PC-9 (cell line): ENCODE results near the gene NCMAP.

Experiments used
- EZH2 ChIP-seq: fragments of 200-600 bp; sonication (generic); IDR thresholded peaks from 2 replicates; pipeline ENCODE4 v1.8.0; 2017; ENCODE audit warnings: antibody characterized with exemption, low read depth
- TF ChIP-seq, protein P1 (sequence below): fragments of 200-600 bp; sonication (generic); conservative IDR thresholded peaks from 2 replicates; pipeline ENCODE4 v1.6.1; 2017; ENCODE audit warnings: mixed run types, antibody characterized with exemption, mild to moderate bottlenecking, moderate library complexity

- TF ChIP-seq, protein P1, sequence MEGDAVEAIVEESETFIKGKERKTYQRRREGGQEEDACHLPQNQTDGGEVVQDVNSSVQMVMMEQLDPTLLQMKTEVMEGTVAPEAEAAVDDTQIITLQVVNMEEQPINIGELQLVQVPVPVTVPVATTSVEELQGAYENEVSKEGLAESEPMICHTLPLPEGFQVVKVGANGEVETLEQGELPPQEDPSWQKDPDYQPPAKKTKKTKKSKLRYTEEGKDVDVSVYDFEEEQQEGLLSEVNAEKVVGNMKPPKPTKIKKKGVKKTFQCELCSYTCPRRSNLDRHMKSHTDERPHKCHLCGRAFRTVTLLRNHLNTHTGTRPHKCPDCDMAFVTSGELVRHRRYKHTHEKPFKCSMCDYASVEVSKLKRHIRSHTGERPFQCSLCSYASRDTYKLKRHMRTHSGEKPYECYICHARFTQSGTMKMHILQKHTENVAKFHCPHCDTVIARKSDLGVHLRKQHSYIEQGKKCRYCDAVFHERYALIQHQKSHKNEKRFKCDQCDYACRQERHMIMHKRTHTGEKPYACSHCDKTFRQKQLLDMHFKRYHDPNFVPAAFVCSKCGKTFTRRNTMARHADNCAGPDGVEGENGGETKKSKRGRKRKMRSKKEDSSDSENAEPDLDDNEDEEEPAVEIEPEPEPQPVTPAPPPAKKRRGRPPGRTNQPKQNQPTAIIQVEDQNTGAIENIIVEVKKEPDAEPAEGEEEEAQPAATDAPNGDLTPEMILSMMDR, result no peak
- TF ChIP-seq EZH2, result no peak
Measured at GRCh38 chr1:24516506-24516905, 39.4 kb upstream of the NCMAP start.
